ENCODE data around the gene LDHAL6B. TPM values are rescaled to one million over a fixed set of nuclear protein-coding genes. Genes with fewer than 3 reads are reported as not detected.

Gene LDHAL6B
- total and polyA plus RNA-seq, 2 experiments from 2014 or later, result not detected

DNA sequence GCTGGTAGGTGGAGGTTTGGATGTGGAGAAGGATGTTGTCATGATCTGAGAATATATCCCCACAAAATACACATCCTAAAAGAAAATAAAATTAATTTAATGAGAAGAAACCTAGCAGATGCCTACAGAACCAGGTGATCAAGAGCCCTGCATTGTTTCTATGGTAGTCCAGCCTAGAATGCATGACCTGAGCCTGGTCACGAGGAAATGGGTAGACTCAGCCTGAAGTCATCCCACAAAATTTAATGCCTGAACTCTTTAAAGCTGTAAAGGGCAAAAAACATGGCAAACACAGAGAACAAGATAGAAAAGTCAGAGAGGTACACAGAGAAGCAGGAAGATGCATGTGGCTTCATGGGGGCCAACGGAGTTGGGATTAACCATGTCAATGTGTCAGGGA, 36.0 kb downstream of the LDHAL6B start (continued):
- TF ChIP-seq ZNF462 (CRISPR knock-in tag; IDR thresholded peaks at IDR 0.05) (no peak), POLR2AphosphoS5 (IDR thresholded peaks at IDR 0.05; ENCODE audit: low read depth) (no peak), CREB1 (CRISPR knock-in tag; IDR thresholded peaks at IDR 0.05; ENCODE audit: low read depth) (no peak), ZNF114 (CRISPR knock-in tag; IDR thresholded peaks at IDR 0.05) (no peak), NANOG (IDR thresholded peaks at IDR 0.05; ENCODE audit: borderline replicate concordance) (no peak), EZH2 (IDR thresholded peaks at IDR 0.05; ENCODE audit: low read depth, unreplicated experiment) (no peak), CTCF (conservative IDR thresholded peaks at IDR 0.05; ENCODE audit: low read depth in 2 of 2) (no peak), STAT1 (IDR thresholded peaks at IDR 0.05; ENCODE audit: unreplicated experiment) (no peak), ZNF331 (CRISPR knock-in tag; IDR thresholded peaks at IDR 0.05; ENCODE audit: low read depth) (no peak)
- TF ChIP-seq, protein P1, sequence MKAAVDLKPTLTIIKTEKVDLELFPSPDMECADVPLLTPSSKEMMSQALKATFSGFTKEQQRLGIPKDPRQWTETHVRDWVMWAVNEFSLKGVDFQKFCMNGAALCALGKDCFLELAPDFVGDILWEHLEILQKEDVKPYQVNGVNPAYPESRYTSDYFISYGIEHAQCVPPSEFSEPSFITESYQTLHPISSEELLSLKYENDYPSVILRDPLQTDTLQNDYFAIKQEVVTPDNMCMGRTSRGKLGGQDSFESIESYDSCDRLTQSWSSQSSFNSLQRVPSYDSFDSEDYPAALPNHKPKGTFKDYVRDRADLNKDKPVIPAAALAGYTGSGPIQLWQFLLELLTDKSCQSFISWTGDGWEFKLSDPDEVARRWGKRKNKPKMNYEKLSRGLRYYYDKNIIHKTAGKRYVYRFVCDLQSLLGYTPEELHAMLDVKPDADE (IDR thresholded peaks at IDR 0.05), result no peak
